SHP77 (cell line): ENCODE results near the gene SULT1A2.
"Not testable (repeated sequence)": the region's sequence is repeated elsewhere in the genome, so short reads cannot be mapped to it uniquely, and the experiment has no call there.

Experiments
- DNase-seq, 2 experiments: peaks; one replicate each; lab custom pipeline; 2025; lab: John Stamatoyannopoulos, UW

Gene SULT1A2

GRCh38 chr16:28596840-28597691 lies at the start of gene SULT1A2:
TSS of gene SULT1A2 (minus strand) at chr16:28597050. CDS start at chr16:28595930, 1,120 bp downstream.
- DNase-seq = no peak

- not testable (repeated sequence) for DNase-seq
Measured at GRCh38 chr16:28639959-28640358, 43.1 kb upstream of the SULT1A2 start.

- not testable (repeated sequence) for DNase-seq
Measured at GRCh38 chr16:28638359-28638758, 41.5 kb upstream of the SULT1A2 start.

GRCh38 chr16:28637765-28638164 lies 40.9 kb upstream of the SULT1A2 start, which contains the start of gene NPIPB8:
TSS of gene NPIPB8 (plus strand) at chr16:28638065. CDS start at chr16:28638361, 296 bp downstream.
- not testable (repeated sequence) for DNase-seq

- DNase-seq = not testable (repeated sequence)
Measured at GRCh38 chr16:28636093-28636823, 39.4 kb upstream of the SULT1A2 start.

GRCh38 chr16:28630905-28631304 lies 34.1 kb upstream of the SULT1A2 start:
- DNase-seq = not testable (repeated sequence)

- DNase-seq = peak; percentile 92 to 95
Measured at GRCh38 chr16:28623172-28623711, 26.4 kb upstream of the SULT1A2 start.

- not testable (repeated sequence) for DNase-seq
Measured at GRCh38 chr16:28622532-28623171, 25.8 kb upstream of the SULT1A2 start.

GRCh38 chr16:28621481-28622155 lies 24.8 kb upstream of the SULT1A2 start:
- no peak for DNase-seq

- not testable (repeated sequence) for DNase-seq
Measured at GRCh38 chr16:28620316-28620715, 23.5 kb upstream of the SULT1A2 start.

- no peak for DNase-seq
Measured at GRCh38 chr16:28617874-28618273, 21.0 kb upstream of the SULT1A2 start.

GRCh38 chr16:28616636-28617035 lies 19.8 kb upstream of the SULT1A2 start:
- DNase-seq = no peak

GRCh38 chr16:28616224-28616577 lies 19.4 kb upstream of the SULT1A2 start:
- not testable (repeated sequence) for DNase-seq

- DNase-seq = peak; percentile 21 to 31
Measured at GRCh38 chr16:28615486-28616223, 18.8 kb upstream of the SULT1A2 start.

- not testable (repeated sequence) for DNase-seq
Measured at GRCh38 chr16:28614561-28614960, 17.7 kb upstream of the SULT1A2 start.

- DNase-seq = not testable (repeated sequence)
Measured at GRCh38 chr16:28613912-28614311, 17.1 kb upstream of the SULT1A2 start.

- DNase-seq = not testable (repeated sequence)
Measured at GRCh38 chr16:28612359-28613280, 15.8 kb upstream of the SULT1A2 start.

- DNase-seq = no peak
Measured at GRCh38 chr16:28610595-28611191, 13.8 kb upstream of the SULT1A2 start.
